PFSK-1 (cell line): ENCODE results near the gene ATG7.

Experiments used
- POLR2AphosphoS5 ChIP-seq: IDR thresholded peaks from 2 replicates; pipeline ENCODE4 v1.6.1; 2012; ENCODE audit warnings: low read depth, mild to moderate bottlenecking, control low read depth, low read length, moderate library complexity
- REST ChIP-seq, 2 experiments: IDR thresholded peaks; 2 replicates each; pipeline versions ENCODE4 v1.6.1 to v1.8.0; 2011 to 2012; ENCODE audit warnings: low read depth in 2 of 2, low read length in 2 of 2, control low read depth in 1 of 2, inconsistent platforms in 1 of 2, mild to moderate bottlenecking in 1 of 2, moderate library complexity in 1 of 2; ENCODE audit not compliant: insufficient read depth in 1 of 2
- TAF1 ChIP-seq: IDR thresholded peaks from 2 replicates; pipeline ENCODE4 v1.6.1; 2012; ENCODE audit warnings: low read length, control low read depth, borderline replicate concordance; ENCODE audit not compliant: insufficient read depth

GRCh38 chr3:11530153-11530721 lies 258.0 kb downstream of the ATG7 start:
- TF ChIP-seq REST (IDR thresholded peaks at IDR 0.05; ENCODE audit: insufficient read depth in 1 of 2, low read depth in 2 of 2, low read length in 2 of 2) (no peak), POLR2AphosphoS5 (no peak), TAF1 (no peak)
